ENCODE results near the gene CTNNA2.

- TF ChIP-seq RXRA (IDR thresholded peaks at IDR 0.05; ENCODE audit: insufficient read depth, low read depth, low read length): no peak
- no peak for TF ChIP-seq POLR2AphosphoS5 (IDR thresholded peaks at IDR 0.05; ENCODE audit: low read depth, low read length)
- no peak for TF ChIP-seq ATF2 (IDR thresholded peaks at IDR 0.05; ENCODE audit: low read length)
- TF ChIP-seq ZNF274 (IDR thresholded peaks at IDR 0.05; ENCODE audit: borderline replicate concordance, extremely low read depth, low read length): no peak
- TF ChIP-seq CHD2 (IDR thresholded peaks at IDR 0.05; ENCODE audit: low read length): no peak
- no peak for TF ChIP-seq SP1 (IDR thresholded peaks at IDR 0.05; ENCODE audit: low read depth, low read length)
- TF ChIP-seq, protein P1, sequence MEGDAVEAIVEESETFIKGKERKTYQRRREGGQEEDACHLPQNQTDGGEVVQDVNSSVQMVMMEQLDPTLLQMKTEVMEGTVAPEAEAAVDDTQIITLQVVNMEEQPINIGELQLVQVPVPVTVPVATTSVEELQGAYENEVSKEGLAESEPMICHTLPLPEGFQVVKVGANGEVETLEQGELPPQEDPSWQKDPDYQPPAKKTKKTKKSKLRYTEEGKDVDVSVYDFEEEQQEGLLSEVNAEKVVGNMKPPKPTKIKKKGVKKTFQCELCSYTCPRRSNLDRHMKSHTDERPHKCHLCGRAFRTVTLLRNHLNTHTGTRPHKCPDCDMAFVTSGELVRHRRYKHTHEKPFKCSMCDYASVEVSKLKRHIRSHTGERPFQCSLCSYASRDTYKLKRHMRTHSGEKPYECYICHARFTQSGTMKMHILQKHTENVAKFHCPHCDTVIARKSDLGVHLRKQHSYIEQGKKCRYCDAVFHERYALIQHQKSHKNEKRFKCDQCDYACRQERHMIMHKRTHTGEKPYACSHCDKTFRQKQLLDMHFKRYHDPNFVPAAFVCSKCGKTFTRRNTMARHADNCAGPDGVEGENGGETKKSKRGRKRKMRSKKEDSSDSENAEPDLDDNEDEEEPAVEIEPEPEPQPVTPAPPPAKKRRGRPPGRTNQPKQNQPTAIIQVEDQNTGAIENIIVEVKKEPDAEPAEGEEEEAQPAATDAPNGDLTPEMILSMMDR (IDR thresholded peaks at IDR 0.05; ENCODE audit: control extremely low read depth in 1 of 3, insufficient read depth in 1 of 3, low read depth in 1 of 3, low read length in 3 of 3): no peak
- TF ChIP-seq, protein P2, sequence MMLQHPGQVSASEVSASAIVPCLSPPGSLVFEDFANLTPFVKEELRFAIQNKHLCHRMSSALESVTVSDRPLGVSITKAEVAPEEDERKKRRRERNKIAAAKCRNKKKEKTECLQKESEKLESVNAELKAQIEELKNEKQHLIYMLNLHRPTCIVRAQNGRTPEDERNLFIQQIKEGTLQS (IDR thresholded peaks at IDR 0.05; ENCODE audit: insufficient read depth, low read depth, low read length): no peak
These were observed 459.8 kb downstream of the CTNNA2 start for GRCh38 chr2:79972661-79973060.

Data from H1 (cell line).